PFSK-1 (cell line): Measurements from ENCODE around the gene GASK1A.

ENCODE experiments used
- FOXP2 ChIP-seq: optimal IDR thresholded peaks from 2 replicates; pipeline ENCODE3; 2011; ENCODE audit warnings: borderline replicate concordance, control low read depth, inconsistent platforms; ENCODE audit not compliant: insufficient read depth; ENCODE audit errors: extremely low read length, extremely low read depth
- POLR2AphosphoS5 ChIP-seq: IDR thresholded peaks from 2 replicates; pipeline ENCODE4 v1.6.1; 2012; ENCODE audit warnings: low read depth, mild to moderate bottlenecking, control low read depth, low read length, moderate library complexity
- REST ChIP-seq, 2 experiments: IDR thresholded peaks; 2 replicates each; pipeline versions ENCODE4 v1.6.1 to v1.8.0; 2011 to 2012; ENCODE audit warnings: low read depth in 2 of 2, low read length in 2 of 2, control low read depth in 1 of 2, inconsistent platforms in 1 of 2, mild to moderate bottlenecking in 1 of 2, moderate library complexity in 1 of 2; ENCODE audit not compliant: insufficient read depth in 1 of 2
- SIN3A ChIP-seq: IDR thresholded peaks from 2 replicates; pipeline ENCODE4 v1.6.1; 2012; ENCODE audit warnings: mild to moderate bottlenecking, low read length, moderate library complexity, borderline replicate concordance; ENCODE audit not compliant: insufficient read depth
- TAF1 ChIP-seq: IDR thresholded peaks from 2 replicates; pipeline ENCODE4 v1.6.1; 2012; ENCODE audit warnings: low read length, control low read depth, borderline replicate concordance; ENCODE audit not compliant: insufficient read depth

The GASK1A gene

GRCh38 chr3:42984701-42985100 is 5.6 kb downstream of the GASK1A start:
- TF ChIP-seq SIN3A (no peak), REST (IDR thresholded peaks at IDR 0.05; ENCODE audit: insufficient read depth in 1 of 2, low read depth in 2 of 2, low read length in 2 of 2) (no peak), POLR2AphosphoS5 (no peak), FOXP2 (no peak), TAF1 (no peak)

- no peak for TF ChIP-seq FOXP2
- no peak for TF ChIP-seq REST (IDR thresholded peaks at IDR 0.05; ENCODE audit: insufficient read depth in 1 of 2, low read depth in 2 of 2, low read length in 2 of 2)
- TF ChIP-seq SIN3A, result no peak
- no peak for TF ChIP-seq POLR2AphosphoS5
- TF ChIP-seq TAF1, result no peak
Measured at GRCh38 chr3:42988097-42988496, 9.0 kb downstream of the GASK1A start.

DNA sequence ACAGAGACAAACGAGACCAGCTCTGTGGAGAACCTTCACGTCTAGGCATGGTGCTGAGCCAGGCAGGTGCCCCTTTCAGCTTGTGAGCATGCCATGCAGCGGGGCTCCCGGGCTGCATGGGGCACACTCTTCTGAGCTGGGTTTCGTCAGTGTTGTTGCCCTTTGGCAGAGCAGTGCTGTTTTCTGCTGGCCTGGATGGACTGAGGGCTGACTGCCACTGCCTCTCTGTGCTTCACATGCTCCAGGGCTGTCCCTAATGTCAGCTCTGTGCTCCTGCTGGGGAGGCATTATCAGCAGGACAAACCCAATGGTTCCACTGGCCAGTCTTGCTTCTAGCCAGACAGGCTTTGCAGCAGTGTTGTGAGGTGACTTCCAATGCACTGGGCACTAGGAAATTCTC is 9.5 kb downstream of the GASK1A start:
- TF ChIP-seq POLR2AphosphoS5 (no peak), SIN3A (no peak), FOXP2 (no peak), TAF1 (no peak)

DNA sequence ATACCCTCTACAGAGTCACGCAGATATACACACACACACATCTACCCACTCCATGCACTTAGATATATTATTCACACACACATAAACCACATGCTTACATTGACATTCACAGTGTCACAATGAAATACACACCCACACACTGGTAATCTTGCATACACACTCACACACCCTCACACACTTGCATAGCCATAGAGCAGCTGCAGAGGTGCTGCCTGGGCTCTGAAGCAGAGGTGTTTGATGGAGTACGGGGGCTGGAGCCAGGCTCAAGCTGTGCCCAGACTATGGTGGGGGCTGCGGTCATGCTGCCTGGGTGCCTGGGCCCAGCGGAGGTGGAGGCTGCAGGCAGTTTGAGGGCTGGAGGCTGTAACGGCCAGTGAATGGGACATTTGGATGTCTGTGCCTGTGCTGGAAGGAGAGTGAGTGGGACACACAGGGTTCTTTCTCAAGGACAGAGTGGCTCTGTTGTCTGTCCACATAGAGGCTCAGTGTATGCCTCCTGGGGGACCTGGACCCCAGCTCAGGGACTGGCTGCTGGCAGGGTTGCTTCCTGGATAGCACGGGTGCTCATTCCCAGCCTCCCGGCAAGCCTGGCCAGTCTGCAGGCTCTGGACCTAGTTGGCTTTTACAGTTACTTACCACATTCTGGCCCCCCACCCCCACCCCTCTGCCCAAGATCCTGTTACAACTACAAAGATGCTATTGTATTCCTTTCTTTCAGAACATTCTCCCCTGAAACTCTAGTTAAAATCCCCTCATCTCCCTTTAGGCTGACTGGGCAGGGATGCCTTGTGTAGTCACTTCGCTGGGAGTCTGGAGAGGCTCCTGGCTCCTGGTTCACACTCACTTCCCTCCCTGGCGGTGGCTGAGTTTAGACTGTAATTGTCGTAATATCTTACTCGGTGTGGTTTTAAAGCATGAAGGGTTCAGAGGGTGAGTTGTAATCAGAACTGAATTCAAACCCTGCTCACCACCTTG is 12.5 kb downstream of the GASK1A start:
- TF ChIP-seq REST (IDR thresholded peaks at IDR 0.05; ENCODE audit: insufficient read depth in 1 of 2, low read depth in 2 of 2, low read length in 2 of 2) (no peak), SIN3A (no peak), TAF1 (no peak), FOXP2 (no peak), POLR2AphosphoS5 (no peak)

DNA sequence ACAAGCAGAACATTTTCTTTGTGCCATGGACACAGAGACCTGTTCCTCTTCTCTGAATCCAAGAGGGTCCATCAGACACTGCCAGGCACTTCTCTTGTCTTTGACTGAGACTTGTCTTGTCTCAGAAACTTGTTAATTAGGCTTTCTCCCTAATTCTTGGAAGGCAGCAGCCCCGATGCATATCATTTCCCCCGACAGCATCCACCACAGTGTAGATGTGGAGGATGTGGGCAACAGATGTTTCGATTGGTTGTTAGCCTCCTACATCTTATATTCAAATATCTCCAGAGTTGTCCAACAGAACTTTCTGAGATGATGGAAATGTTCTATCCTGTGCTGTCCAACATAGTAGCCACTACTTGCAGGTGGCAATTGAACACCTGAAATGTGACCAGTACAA is 15.5 kb downstream of the GASK1A start:
- TF ChIP-seq REST (IDR thresholded peaks at IDR 0.05; ENCODE audit: insufficient read depth in 1 of 2, low read depth in 2 of 2, low read length in 2 of 2), result no peak
- no peak for TF ChIP-seq SIN3A
- TF ChIP-seq TAF1, result no peak
- TF ChIP-seq POLR2AphosphoS5, result no peak
- TF ChIP-seq FOXP2, result no peak
